GM20431 (cell line): ENCODE data around the gene GSE1.
"Not testable (repeated sequence)": the region's sequence is repeated elsewhere in the genome, so short reads cannot be mapped to it uniquely, and the experiment has no call there.

ENCODE experiments used
- in situ Hi-C: fragments of 300-500 bp; cut with MseI, MboI; formaldehyde crosslinking; loops from one replicate; pipeline ENCODE4 v1.15.0; 2020; ENCODE audit warnings: low sequenced_read_pairs; ENCODE audit not compliant: unreplicated experiment

GSE1 gene

DNA sequence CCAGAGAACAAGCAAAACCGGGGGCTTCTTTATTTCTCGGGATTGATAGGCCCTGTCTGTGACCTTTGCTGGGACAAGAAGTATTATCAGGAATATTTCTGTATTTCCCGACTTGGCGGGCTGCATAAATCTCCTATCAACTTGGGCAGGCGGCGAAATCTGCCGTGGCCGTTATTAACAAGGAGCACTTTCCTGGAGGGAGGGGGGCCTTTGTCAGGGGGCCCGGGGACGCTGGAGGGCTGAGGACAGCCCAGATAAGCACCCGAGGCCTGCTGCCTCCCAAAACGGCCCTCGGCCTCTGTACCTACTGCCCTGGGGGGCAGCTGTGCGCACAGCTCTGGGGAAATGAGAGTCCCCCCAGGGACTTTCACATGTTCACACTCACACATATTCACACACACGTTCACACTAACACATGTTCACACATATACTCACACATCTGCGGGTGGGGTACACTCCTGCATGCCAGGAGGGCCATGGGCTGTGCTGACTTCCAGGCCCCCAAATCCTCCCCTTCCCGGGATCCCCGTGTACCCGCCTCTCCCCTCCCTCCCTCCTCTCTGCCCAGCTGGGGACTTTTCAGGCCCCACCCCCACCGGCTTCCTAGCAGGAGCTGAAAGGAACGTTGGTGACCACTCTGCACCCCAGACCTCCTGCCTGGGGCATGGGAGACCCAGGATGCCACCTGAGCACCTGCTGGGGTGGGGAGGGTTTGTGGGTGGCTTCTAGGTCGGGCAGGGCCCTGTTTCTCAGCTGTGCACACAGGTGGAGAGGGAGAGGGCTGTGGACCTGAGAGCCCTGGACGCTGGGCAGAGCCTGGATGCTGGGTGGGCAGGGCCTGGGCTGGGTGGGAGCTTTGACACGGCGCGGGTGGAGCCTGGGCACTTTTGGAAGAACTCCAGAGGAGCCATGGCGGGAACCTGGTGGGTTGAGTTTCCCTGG lies 24.3 kb upstream of the GSE1 start:
- in situ Hi-C loops: no loop called here

DNA sequence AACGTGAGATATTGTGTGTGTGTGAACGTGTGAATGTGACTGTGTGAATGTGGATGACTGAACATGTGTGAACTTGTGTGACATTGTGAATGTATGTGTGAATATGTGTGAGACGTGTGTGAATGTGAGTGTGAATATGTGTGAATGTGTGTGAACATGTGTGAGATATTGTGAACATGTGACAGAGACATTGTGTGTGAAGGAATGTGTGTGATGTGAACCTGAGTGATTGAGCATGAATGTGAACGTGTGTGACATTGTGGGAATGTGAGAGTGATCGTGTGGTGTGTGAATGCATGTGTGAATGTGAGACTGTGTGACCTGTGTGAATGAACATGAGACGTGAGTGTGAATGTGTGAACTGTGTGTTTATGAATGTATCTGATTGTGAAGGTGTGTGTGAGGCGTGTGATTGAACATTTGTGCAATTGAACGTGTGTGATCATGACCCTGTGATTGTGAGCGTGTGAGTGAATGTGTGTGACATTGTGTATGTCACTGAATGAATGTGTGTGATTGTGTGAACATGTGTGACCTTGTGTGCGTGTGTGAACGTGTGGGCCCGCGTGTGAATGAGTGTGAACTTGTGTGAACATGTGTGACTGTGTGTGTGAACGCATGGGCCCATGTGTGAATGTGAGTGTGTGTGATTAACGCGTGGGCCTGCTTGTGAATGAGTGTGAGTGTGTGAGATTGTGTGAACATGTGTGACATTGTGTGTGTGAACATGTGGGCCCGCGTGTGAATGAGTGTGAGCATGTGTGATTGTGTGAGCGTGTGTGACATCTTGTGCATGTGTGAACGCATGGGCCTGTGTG lies 23.2 kb upstream of the GSE1 start:
- in situ Hi-C loops: no loop called here

GRCh38 chr16:85590506-85590832 lies 22.7 kb upstream of the GSE1 start:
- in situ Hi-C loops: no loop called here

DNA sequence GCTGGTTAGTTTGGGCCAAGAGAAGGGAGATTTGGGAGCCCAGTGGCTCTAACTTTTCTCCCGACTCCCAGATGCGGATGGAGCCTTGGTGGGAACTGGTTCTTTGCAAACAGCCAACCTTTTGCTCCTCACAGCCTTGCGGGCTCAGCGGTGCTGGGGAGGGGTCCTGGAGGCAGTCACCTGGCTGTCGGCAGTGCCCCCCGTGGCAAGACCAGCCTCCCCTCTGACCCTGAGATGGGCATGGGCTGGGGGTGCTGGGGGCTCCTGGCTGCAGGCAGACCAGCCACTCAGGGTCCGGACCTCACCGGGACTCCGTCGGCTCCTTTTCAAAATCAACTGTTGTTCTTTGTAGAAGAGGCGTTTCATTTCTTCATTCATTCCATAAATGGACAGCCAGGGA lies 21.7 kb upstream of the GSE1 start:
- in situ Hi-C loops: no loop called here

- in situ Hi-C loops: not testable (repeated sequence)
Observed at GRCh38 chr16:85592277-85592676, 20.8 kb upstream of the GSE1 start.

DNA sequence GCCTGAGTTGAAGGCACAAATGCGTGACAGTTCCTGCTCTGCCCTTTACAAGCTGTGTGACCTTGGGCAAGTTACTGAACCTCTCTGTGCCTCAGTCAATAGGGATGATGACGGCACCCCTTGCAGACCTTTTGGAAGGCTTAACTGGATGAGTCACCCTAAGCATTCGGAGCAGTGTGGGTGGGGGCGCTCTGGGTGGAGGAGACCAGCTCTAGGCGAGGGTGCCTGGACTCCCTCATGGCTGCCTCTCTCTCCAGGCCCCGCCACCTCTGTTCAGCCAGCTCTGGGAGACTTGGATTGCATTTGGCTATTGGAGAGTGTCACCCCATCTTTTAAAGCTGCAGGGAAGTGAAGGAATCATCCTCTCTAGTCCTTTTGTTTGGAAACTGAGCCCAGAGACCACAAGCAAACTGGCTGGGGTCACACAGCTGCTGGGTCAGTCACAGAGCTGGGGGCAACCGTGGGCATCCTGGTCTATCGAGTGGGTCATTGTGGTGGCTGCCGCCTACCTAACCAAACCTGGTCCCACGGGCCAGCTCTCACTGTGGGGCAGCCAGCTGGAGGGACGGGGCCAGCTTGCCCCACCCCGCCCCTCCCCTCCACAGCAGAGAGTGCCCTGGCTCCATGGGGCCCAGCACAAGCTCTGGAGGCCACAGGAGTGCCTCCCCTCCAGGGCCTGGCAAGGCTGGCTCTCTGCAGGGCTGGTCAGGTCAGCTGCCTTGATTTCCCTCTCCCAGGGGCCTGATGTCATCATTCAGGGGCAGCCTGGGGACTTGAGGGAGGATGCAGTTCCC lies 20.2 kb upstream of the GSE1 start:
- in situ Hi-C loops: no loop called here

DNA sequence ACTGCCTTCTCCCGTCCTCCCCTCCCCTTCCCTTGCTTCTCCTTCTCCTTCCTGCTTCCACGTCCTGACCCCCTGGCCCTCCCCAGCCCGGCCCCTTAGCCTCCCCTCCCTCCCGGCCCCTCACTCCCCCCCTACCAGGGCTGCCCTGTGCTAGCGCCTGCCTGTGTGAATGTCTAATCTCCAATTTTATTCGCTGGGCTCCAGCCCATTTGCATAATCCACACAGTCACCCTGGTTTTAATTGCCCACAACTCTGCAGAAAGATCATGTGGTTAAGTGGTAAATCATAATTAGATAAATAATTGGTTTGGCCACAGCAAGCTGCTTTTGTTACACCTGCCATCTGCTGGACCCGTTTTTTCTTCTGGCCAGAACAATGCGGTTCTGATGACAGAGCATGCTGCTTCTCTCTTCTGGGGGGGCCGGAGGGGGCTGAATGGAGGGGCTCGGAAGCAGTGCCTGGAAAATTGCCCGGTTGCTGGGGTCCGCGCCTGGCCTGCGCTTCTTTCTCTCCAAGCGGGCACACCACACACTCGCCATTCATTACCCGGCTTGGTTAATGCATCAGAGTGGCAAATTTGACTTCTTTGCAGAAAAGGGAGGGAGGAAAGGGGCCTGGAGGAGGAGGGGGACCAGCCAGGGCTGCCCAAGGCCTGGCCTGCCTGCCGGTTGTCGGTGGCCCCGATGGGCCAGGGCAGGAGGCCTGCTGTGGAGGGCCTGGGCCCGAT lies 19.5 kb upstream of the GSE1 start:
- in situ Hi-C loops: no loop called here

DNA sequence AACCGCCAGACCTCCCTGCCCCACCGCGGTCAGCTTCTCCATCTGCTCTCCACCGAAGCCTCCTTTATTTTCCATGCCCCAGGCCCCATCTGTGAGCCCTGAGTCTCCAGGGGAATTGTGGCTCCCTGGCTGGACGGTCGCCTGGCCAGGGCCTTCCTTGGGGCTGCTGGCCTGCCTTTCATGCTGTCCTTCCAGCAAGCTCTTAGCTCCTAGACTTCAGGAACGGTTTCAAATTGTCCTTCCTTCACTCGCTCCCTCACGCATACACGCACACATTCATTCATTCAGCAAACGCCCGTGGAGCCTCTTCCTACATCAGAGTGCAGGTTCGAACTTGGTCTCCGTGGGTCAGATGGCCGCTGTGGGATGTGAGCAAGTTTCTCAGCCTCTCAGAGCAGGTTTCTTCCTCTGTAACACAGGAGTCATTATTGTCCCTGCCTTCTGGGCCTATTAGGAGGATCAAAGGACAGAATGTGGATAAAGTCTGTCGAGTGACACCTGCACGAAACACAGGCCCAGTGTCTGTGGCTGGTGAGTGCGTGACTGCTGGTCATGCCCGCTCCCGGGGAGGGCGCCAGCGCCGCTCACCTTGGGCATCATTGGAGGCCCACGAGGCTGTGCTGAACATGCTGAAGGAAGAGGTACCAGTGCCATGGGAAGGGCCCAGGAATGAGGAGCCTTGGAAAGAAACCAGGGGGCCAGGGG lies 18.7 kb upstream of the GSE1 start:
- in situ Hi-C loops: no loop called here

DNA sequence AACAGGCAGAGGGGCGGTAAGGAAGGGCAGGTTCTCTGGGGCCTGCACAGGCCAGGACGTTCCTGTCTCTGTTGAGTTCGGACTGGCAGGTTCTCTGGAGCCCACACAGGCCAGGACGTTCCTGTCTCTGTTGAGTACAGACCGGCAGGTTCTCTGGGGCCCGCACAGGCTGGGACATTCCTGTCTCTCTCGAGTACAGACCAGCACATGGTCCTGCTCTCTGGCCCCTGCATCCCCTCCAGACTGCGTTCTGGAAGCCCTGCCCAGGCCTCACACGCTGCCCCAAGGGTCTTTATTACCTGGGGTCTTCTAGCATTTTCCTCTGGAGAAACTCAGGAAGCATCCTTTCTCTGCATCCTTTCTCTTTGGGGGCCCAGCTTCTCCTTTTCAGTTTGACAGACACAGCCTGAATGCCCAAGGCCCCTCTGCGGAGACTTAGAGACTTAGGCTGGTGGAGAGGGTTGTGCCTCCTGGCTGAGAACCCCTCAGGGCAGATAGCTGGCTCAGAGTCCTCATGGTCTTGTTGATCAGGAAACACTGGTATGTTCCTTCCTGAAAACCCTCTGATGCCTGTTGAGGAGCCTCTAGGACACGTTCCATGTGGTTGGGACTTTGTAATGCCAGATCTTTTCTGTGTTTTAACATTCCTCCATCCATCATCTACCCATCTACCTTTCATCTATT lies 18.0 kb upstream of the GSE1 start:
- in situ Hi-C loops: no loop called here

- in situ Hi-C loops: no loop called here
Observed at GRCh38 chr16:85595812-85596502, 17.2 kb upstream of the GSE1 start.

GRCh38 chr16:85598141-85598540 lies 15.0 kb upstream of the GSE1 start:
- in situ Hi-C loops: no loop called here

DNA sequence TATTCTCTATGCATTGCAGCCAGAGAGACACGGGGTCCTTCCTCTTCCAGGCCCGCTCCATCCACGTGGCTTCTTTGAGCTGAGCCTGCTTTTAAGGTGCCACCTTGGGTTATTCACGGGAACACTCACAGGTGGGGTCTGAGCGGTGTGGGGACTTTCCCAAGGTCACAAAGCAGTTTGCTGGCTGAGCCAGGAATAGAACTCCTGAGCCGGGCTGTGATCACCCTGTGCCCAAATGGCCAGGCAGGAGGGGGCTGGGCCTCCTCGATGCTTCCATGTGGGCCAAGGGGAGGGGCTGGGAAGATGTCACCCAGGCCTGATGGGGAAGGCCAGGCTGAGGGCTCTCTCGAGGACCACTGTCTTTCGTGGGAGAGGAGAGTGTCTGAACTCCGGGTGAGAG lies 13.0 kb upstream of the GSE1 start:
- in situ Hi-C loops: loop anchor here (10.0 kb wide), 2 partner anchors 45 to 125 kb away; no protein-coding TSS in a partner anchor

GRCh38 chr16:85600530-85601271 lies 12.4 kb upstream of the GSE1 start:
- in situ Hi-C loops: loop anchor here (10.0 kb wide), 2 partner anchors 46 to 126 kb away; no protein-coding TSS in a partner anchor

- in situ Hi-C loops: loop anchor here (10.0 kb wide), 2 partner anchors 46 to 126 kb away; no protein-coding TSS in a partner anchor
Observed at GRCh38 chr16:85601272-85601639, 11.9 kb upstream of the GSE1 start.

DNA sequence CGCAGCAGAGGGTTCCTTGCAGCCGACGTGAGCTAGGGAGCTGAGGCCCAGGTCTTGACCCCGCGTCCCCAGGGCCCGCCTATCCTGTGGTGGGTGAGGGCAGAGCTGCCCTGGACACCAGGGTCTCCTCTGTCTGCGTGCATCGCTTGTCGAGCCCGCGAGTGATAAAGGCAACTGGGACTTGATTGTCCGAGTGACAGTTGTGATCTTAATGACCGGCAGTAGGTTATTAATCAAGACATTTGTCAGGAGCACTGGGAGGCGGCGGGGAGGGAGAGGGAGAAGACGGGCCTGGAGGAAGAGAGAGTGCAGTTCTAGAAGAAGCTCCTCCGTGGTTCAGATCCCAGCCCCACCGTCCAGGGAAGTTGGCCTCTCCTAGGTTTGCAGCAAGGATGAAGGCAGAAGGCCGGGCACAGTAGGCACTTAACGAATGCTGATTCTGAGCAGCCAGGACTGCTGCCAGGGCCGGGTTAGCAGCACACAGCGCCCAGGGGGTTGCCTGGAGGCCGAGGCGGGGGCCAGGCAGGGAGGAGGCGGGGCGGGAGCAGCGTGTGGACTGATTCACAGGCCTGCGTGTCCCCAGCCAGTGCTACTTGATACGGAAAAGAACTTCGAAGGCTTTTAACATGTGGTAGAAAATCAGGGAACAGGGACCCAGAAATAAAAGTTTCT lies 11.3 kb upstream of the GSE1 start:
- in situ Hi-C loops: loop anchor here (10.0 kb wide), 2 partner anchors 47 to 127 kb away; no protein-coding TSS in a partner anchor

- in situ Hi-C loops: loop anchor here (10.0 kb wide), 2 partner anchors 48 to 128 kb away; no protein-coding TSS in a partner anchor
Observed at GRCh38 chr16:85602402-85603202, 10.5 kb upstream of the GSE1 start.
